Liver (tissue), 9 donors: ENCODE measurements around the gene APRT. TPM values are rescaled to one million over a fixed set of nuclear protein-coding genes. Genes with fewer than 3 reads are reported as not detected.

ENCODE experiments used
- DNase-seq: peaks from one replicate; pipeline ENCODE4 v3.0.0-alpha.2; 2017; ENCODE audit warnings: low spot score
- H3K27ac ChIP-seq, 2 donors: one replicate each; pipeline ENCODE4 v1.7.0; 2013; ENCODE audit warnings: inconsistent platforms in 2 of 2, low read length in 2 of 2, control low read depth in 1 of 2, low read depth in 1 of 2, mild to moderate bottlenecking in 1 of 2
- H3K27me3 ChIP-seq, 4 donors: one replicate each; pipeline versions ENCODE4 v1.6.1 to v1.7.0; 2013; ENCODE audit warnings: low read length in 3 of 4, inconsistent platforms in 1 of 4, mild to moderate bottlenecking in 1 of 4, moderate library complexity in 1 of 4; ENCODE audit not compliant: control insufficient read depth in 4 of 4, insufficient read depth in 4 of 4
- H3K36me3 ChIP-seq, 4 donors: one replicate each; pipeline versions ENCODE4 v1.6.1 to v1.7.0; 2013; ENCODE audit warnings: low read length in 3 of 4, mild to moderate bottlenecking in 3 of 4, low read depth in 1 of 4, moderate library complexity in 1 of 4; ENCODE audit not compliant: control insufficient read depth in 4 of 4, insufficient read depth in 3 of 4
- H3K4me1 ChIP-seq, 4 donors: one replicate each; pipeline versions ENCODE4 v1.6.1 to v1.7.0; 2013; ENCODE audit warnings: low read length in 3 of 4, mild to moderate bottlenecking in 3 of 4, moderate library complexity in 1 of 4; ENCODE audit not compliant: control insufficient read depth in 4 of 4, insufficient read depth in 4 of 4
- H3K4me3 ChIP-seq, 3 donors: one replicate each; pipeline versions ENCODE4 v1.6.1 to v1.7.0; 2013; ENCODE audit warnings: low read length in 3 of 3, control low read depth in 1 of 3, low read depth in 1 of 3, mild to moderate bottlenecking in 1 of 3
- H3K9ac ChIP-seq, 2 donors: one replicate each; pipeline ENCODE4 v1.7.0; 2013; ENCODE audit warnings: low read length in 2 of 2, mild to moderate bottlenecking in 2 of 2, moderate library complexity in 2 of 2, control low read depth in 1 of 2, low read depth in 1 of 2
- H3K9me3 ChIP-seq, 4 donors: one replicate each; pipeline versions ENCODE4 v1.6.1 to v1.7.0; 2013; ENCODE audit warnings: low read length in 3 of 4; ENCODE audit not compliant: control insufficient read depth in 4 of 4
- ATF3 ChIP-seq: IDR thresholded peaks from 2 replicates; pipeline ENCODE4 v1.6.1; 2016; ENCODE audit warnings: antibody characterized with exemption
- CTCF ChIP-seq: fragments of 150-350 bp; IDR thresholded peaks from 2 replicates; pipeline ENCODE4 v1.5.1; 2017; ENCODE audit warnings: improper control_type of control experiment, low read depth, low read length; ENCODE audit not compliant: missing input control
- GABPA ChIP-seq, 2 donors: IDR thresholded peaks in 1 of 2; conservative IDR thresholded peaks in 1 of 2; 2 replicates each; pipeline ENCODE4 v1.6.1; 2016; ENCODE audit warnings: antibody characterized with exemption in 2 of 2, mild to moderate bottlenecking in 1 of 2, moderate library complexity in 1 of 2
- HNF4A ChIP-seq, 2 donors: conservative IDR thresholded peaks; 2 replicates each; pipeline ENCODE4 v1.6.1; 2016; ENCODE audit warnings: antibody characterized with exemption in 2 of 2, mild to moderate bottlenecking in 2 of 2
- HNF4G ChIP-seq: IDR thresholded peaks from 2 replicates; pipeline ENCODE4 v1.6.1; 2016; ENCODE audit warnings: antibody characterized with exemption
- JUND ChIP-seq, 2 donors: IDR thresholded peaks; 2 replicates each; pipeline ENCODE4 v1.6.1; 2016; ENCODE audit warnings: antibody characterized with exemption in 2 of 2
- MAX ChIP-seq: IDR thresholded peaks from 2 replicates; pipeline ENCODE4 v1.6.1; 2016; ENCODE audit warnings: antibody characterized with exemption
- NR2F2 ChIP-seq: IDR thresholded peaks from 2 replicates; pipeline ENCODE4 v1.6.1; 2016; ENCODE audit warnings: antibody characterized with exemption
- RAD21 ChIP-seq, 2 donors: IDR thresholded peaks; 2 replicates each; pipeline ENCODE4 v1.6.1; 2016; ENCODE audit warnings: antibody characterized with exemption in 2 of 2, mild to moderate bottlenecking in 2 of 2
- REST ChIP-seq: IDR thresholded peaks from 2 replicates; pipeline ENCODE4 v1.6.1; 2016; ENCODE audit warnings: antibody characterized with exemption, mild to moderate bottlenecking
- RXRA ChIP-seq, 2 donors: IDR thresholded peaks; 2 replicates each; pipeline ENCODE4 v1.6.1; 2017 to 2018; ENCODE audit warnings: antibody characterized with exemption in 2 of 2, mild to moderate bottlenecking in 1 of 2
- SP1 ChIP-seq: IDR thresholded peaks from 2 replicates; pipeline ENCODE4 v1.6.1; 2018; ENCODE audit warnings: antibody characterized with exemption, mild to moderate bottlenecking
- TAF1 ChIP-seq: conservative IDR thresholded peaks from 2 replicates; pipeline ENCODE4 v1.6.1; 2016; ENCODE audit warnings: antibody characterized with exemption, mild to moderate bottlenecking
- YY1 ChIP-seq: IDR thresholded peaks from 2 replicates; pipeline ENCODE4 v1.6.1; 2016; ENCODE audit warnings: antibody characterized with exemption, mild to moderate bottlenecking
- ZBTB33 ChIP-seq: IDR thresholded peaks from 2 replicates; pipeline ENCODE4 v1.6.1; 2016; ENCODE audit warnings: antibody characterized with exemption
- WGBS: extraction: QIAGEN DNeasy Blood & Tissue Kit; methylation state at CpG from one replicate; pipeline ENCODE4 v1.1.7; 2013; 5-methylcytosine and 5-hydroxymethylcytosine counted together
- polyA plus RNA-seq, 2 donors: library from polyadenylated mRNA; stranded (reverse) in 1 of 2; unstranded in 1 of 2; fragments of 200-250 nt in 1 of 2; fragments of >200 nt in 1 of 2; fragmentation: Nextera tagmentation in 1 of 2; extraction: Ambion mirVana in 1 of 2; gene quantifications; one replicate each; pipeline versions ENCODE4 v1.2.1 to v1.2.3, GENCODE V29; 2013 to 2015
- total RNA-seq, 2 donors: library from RNA; depleted of rRNA; stranded (reverse); fragments of >200 nt; gene quantifications; one replicate each; pipeline ENCODE4 v1.2.3, GENCODE V29; 2014
- donor health status: healthy.
- donor health status: healthy.
- donor health status: healthy.
- donor health status: healthy.
- donor health status: healthy.

Gene APRT
- total and polyA plus RNA-seq, 4 donors = 27.9 to 160 (median 94.4) TPM

- TF ChIP-seq ZBTB33 (no peak), GABPA (IDR thresholded peaks at IDR 0.05 in 1 of 2, conservative IDR thresholded peaks at IDR 0.05 in 1 of 2) (no peak), TAF1 (no peak), HNF4A (conservative IDR thresholded peaks at IDR 0.05) (no peak), MAX (no peak), YY1 (no peak), CTCF (no peak), JUND (IDR thresholded peaks at IDR 0.05) (no peak), ATF3 (no peak), RAD21 (IDR thresholded peaks at IDR 0.05) (no peak), NR2F2 (no peak)
- Histone ChIP-seq H3K36me3 (no peaks in the 10 kb centered on the region), H3K4me1 (peaks cover under 1 to 14% (median 10%) of the 10 kb centered on the region in 4 donors), H3K27me3 (no peaks in the 10 kb centered on the region), H3K9ac (no peak overlapping the region), H3K9me3 (no peaks in the 10 kb centered on the region), H3K4me3 (no peak overlapping the region), H3K27ac (no peak overlapping the region)
- WGBS = 78% methylated on average over 13 of the region's 13 CpGs
- DNase-seq = no peak
Observed at GRCh38 chr16:88792078-88792550, 19.6 kb downstream of the APRT start.

- Histone ChIP-seq H3K4me3 (no peak overlapping the region), H3K27me3 (no peaks in the 10 kb centered on the region), H3K4me1 (peaks cover 5 to 19% (median 13%) of the 10 kb centered on the region in 4 donors), H3K9ac (no peak overlapping the region), H3K9me3 (no peaks in the 10 kb centered on the region), H3K36me3 (no peaks in the 10 kb centered on the region), H3K27ac (peak overlapping the region in 1 of 2 donors; percentile 22)
- WGBS = 55% methylated on average over 24 of the region's 24 CpGs
- DNase-seq = no peak
- no peak for TF ChIP-seq ZBTB33
- no peak for TF ChIP-seq MAX
- no peak for TF ChIP-seq YY1
- no peak for TF ChIP-seq REST
- TF ChIP-seq RXRA (IDR thresholded peaks at IDR 0.05) = no peak
- TF ChIP-seq SP1 = no peak
- TF ChIP-seq ATF3 = no peak
- TF ChIP-seq HNF4G = no peak
- no peak for TF ChIP-seq HNF4A (conservative IDR thresholded peaks at IDR 0.05)
- TF ChIP-seq GABPA (IDR thresholded peaks at IDR 0.05 in 1 of 2, conservative IDR thresholded peaks at IDR 0.05 in 1 of 2) = no peak
Observed at GRCh38 chr16:88790312-88791211, 21.2 kb downstream of the APRT start.
